Peyer's patch (tissue), 4 donors: Measurements from ENCODE around the gene RPL18. TPM values are rescaled to one million over a fixed set of nuclear protein-coding genes. Genes with fewer than 3 reads are reported as not detected.

Source experiments
- DNase-seq, 3 donors: peaks; one replicate each; pipeline ENCODE4 v3.0.0-alpha.2; 2017 to 2019
- H3K27ac ChIP-seq, 4 donors: fragments of 200-600 bp; sonication (generic); one replicate each; pipeline ENCODE4 v1.5.1; 2016 to 2019
- H3K27me3 ChIP-seq, 2 donors: fragments of 200-600 bp; sonication (generic); one replicate each; pipeline ENCODE4 v1.5.1; 2019
- H3K36me3 ChIP-seq, 3 donors: fragments of 200-600 bp; sonication (generic); one replicate each; pipeline ENCODE4 v1.5.1; 2016 to 2019
- H3K4me1 ChIP-seq, 4 donors: fragments of 200-600 bp; sonication (generic); one replicate each; pipeline ENCODE4 v1.5.1; 2016 to 2019
- H3K4me3 ChIP-seq, 4 donors: fragments of 200-600 bp; sonication (generic); 1 replicate in 3 of 4; 2 replicates in 1 of 4; pipeline ENCODE4 v1.5.1; 2016 to 2019; ENCODE audit warnings: mild to moderate bottlenecking in 1 of 4
- H3K9me3 ChIP-seq, 4 donors: fragments of 200-600 bp; sonication (generic); one replicate each; pipeline ENCODE4 v1.5.1; 2016 to 2019; ENCODE audit warnings: mild to moderate bottlenecking in 1 of 4
- CTCF ChIP-seq, 6 experiments: fragments of 450-650 bp in 4 of 6; fragments of 200-600 bp in 2 of 6; sonication (generic) in 1 of 6; IDR thresholded peaks; one replicate each; pipeline ENCODE4 v1.5.1; 2017 to 2019; ENCODE audit warnings: antibody characterized with exemption in 6 of 6, mild to moderate bottlenecking in 3 of 6, moderate library complexity in 1 of 6
- POLR2A ChIP-seq, 2 donors: fragments of 450-650 bp; IDR thresholded peaks; one replicate each; pipeline ENCODE4 v1.5.1; 2017; ENCODE audit warnings: antibody characterized with exemption in 2 of 2, mild to moderate bottlenecking in 2 of 2, moderate library complexity in 2 of 2
- total RNA-seq, 4 donors: library from RNA; depleted of rRNA; stranded (reverse); fragments of >200 nt; gene quantifications; one replicate each; pipeline ENCODE4 v1.1.0, GENCODE V29; 2016

Gene RPL18
- total RNA-seq, 4 donors from 2014 or later, result 1,077 to 1,595 (median 1,505) TPM

DNA sequence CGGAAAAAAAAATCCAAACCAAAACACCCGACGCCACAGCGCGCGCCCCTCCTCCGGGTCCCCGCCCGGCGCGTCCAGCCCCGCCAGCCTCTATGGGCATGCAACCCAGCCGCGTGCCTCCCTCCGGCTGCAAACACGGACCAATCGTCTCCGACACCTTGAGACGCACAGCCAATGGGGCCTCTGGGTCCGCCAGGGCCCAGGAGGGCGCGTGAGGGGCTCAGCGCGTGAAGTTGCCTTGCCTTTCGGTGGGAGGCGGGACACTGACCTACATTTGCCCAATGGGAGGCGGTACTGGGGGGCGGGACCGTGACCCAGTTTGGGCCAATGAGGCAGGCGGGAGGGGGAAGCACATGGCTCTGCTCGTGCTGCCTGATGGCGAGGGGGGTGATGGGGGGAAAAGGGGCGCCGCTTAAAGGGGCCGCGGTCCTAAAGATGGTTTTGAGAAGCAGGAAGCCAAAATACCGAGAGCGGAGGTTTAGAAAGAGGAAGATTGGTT is 18.5 kb upstream of the RPL18 start:
- H3K4me1 ChIP-seq, result peaks cover 6 to 40% (median 17%) of the 10 kb centered on the region in 4 donors
- peak in 1 of 2 donors; percentile 20 for TF ChIP-seq POLR2A (IDR thresholded peaks at IDR 0.05)
- peak in 3 of 6 experiments; percentile 12 to 33 (median 13) for TF ChIP-seq CTCF (IDR thresholded peaks at IDR 0.05)
- DNase-seq, result peak; percentile 99 to 100 (median 99)
- H3K27me3 ChIP-seq, result no peaks in the 10 kb centered on the region
- no peaks in the 10 kb centered on the region for H3K36me3 ChIP-seq
- peak overlapping the region; percentile 96 to 98 (median 96) for H3K27ac ChIP-seq
- peak overlapping the region; percentile 70 to 91 (median 78) for H3K4me3 ChIP-seq
- H3K9me3 ChIP-seq, result no peaks in the 10 kb centered on the region

- H3K4me1 ChIP-seq, result peaks cover 6 to 45% (median 19%) of the 10 kb centered on the region in 4 donors
Measured at GRCh38 chr19:48636859-48637448, 18.0 kb upstream of the RPL18 start, which contains the start of gene DBP. Gene DBP (minus strand): TSS chr19:48637379. CDS start chr19:48636994, 385 bp downstream.

GRCh38 chr19:48635966-48636858 is 17.2 kb upstream of the RPL18 start:
- peaks cover 6 to 53% (median 19%) of the 10 kb centered on the region in 4 donors for H3K4me1 ChIP-seq

More at GRCh38 chr19:48636859-48637448, 18.0 kb upstream of the RPL18 start, which contains the start of gene DBP:
- Histone ChIP-seq H3K27ac (peak within 1 kb of the TSS; percentile 96 to 98 (median 96)), H3K9me3 (no peaks in the 10 kb centered on the region), H3K4me3 (peak within 1 kb of the TSS; percentile 70 to 91 (median 78)), H3K27me3 (no peaks in the 10 kb centered on the region), H3K36me3 (peaks cover 0 to 5% (median 0%) of the 10 kb centered on the region in 3 donors)
- peak in 5 of 6 experiments; percentile 24 to 44 (median 26) for TF ChIP-seq CTCF (IDR thresholded peaks at IDR 0.05)
- peak; percentile 71 to 84 for TF ChIP-seq POLR2A (IDR thresholded peaks at IDR 0.05)
- peak in 2 of 3 donors; percentile 45 to 76 for DNase-seq

DNA sequence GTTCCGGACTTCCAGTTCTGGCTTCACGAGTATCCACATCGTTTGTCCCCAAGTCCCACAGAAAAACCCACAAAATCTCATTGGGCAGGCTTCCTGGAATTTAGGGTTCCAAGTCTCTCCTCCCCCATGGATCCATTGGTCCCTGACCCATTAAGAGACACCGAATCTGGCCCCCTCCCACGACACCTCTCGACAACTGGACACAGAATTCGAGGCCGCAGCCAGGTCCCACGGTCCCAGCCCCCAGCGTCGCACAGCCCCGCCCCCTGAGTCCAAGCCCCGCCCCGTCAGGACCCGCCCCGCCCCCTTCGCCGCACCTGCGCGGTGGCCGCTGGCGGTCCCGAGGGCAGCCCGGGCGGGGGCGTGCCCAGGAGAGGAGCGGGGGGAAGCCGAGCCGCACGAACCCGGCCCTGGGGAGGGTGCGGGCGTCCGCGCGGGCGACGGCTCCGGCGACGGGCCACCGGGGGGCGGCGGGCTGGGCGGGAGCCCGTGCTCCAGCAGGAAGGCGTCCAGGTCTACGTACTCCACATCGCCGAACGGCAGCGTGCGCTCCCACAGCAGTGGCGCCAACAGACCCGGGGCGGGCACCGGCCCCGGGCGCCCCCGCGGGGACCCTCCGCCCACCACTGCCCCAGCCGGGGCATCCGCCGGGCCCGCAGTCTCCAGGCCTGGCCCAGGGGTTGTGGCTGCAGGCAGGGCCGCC is 16.4 kb upstream of the RPL18 start:
- H3K4me1 ChIP-seq, result peaks cover 6 to 61% (median 19%) of the 10 kb centered on the region in 4 donors
- no peaks in the 10 kb centered on the region for H3K27me3 ChIP-seq
- H3K27ac ChIP-seq, result peak overlapping the region; percentile 96 to 98 (median 96)
- no peaks in the 10 kb centered on the region for H3K9me3 ChIP-seq
- peak overlapping the region; percentile 70 to 91 (median 78) for H3K4me3 ChIP-seq
- DNase-seq, result peak; percentile 73 to 90 (median 83)
- H3K36me3 ChIP-seq, result peaks cover 0 to 15% (median 0%) of the 10 kb centered on the region in 3 donors
- TF ChIP-seq POLR2A (IDR thresholded peaks at IDR 0.05) (peak in 1 of 2 donors; percentile 56), CTCF (IDR thresholded peaks at IDR 0.05) (no peak)

More at GRCh38 chr19:48635966-48636858, 17.2 kb upstream of the RPL18 start:
- no peaks in the 10 kb centered on the region for H3K27me3 ChIP-seq
- H3K9me3 ChIP-seq, result no peaks in the 10 kb centered on the region
- TF ChIP-seq CTCF (IDR thresholded peaks at IDR 0.05) (no peak), POLR2A (IDR thresholded peaks at IDR 0.05) (no peak)
- peaks cover 0 to 7% (median 0%) of the 10 kb centered on the region in 3 donors for H3K36me3 ChIP-seq
- peak overlapping the region; percentile 96 to 98 (median 96) for H3K27ac ChIP-seq
- peak in 2 of 3 donors; percentile 70 to 74 for DNase-seq
- peak overlapping the region; percentile 70 to 91 (median 78) for H3K4me3 ChIP-seq
